Karpas-422 (cell line): ENCODE data around the gene ARHGEF19. TPM values are rescaled to one million over a fixed set of nuclear protein-coding genes. Genes with fewer than 3 reads are reported as not detected.

Source experiments
- DNase-seq: peaks from one replicate; pipeline ENCODE4 v3.0.0-alpha.2; 2015
- H2AFZ ChIP-seq: fragments of 200-600 bp; sonication (generic); 2 replicates; pipeline ENCODE4 v1.6.1; 2014; ENCODE audit warnings: antibody characterized with exemption, low read length, mixed read lengths
- H3K27ac ChIP-seq: fragments of 200-600 bp; sonication (generic); 2 replicates; pipeline ENCODE4 v1.5.1; 2014; ENCODE audit warnings: mild to moderate bottlenecking, low read length, moderate library complexity
- H3K27me3 ChIP-seq: fragments of 200-600 bp; sonication (generic); 2 replicates; pipeline ENCODE4 v1.6.1; 2014; ENCODE audit warnings: low read length, mixed read lengths
- H3K36me3 ChIP-seq: fragments of 200-600 bp; sonication (generic); 2 replicates; pipeline ENCODE4 v1.6.1; 2014; ENCODE audit warnings: low read length, mixed read lengths; ENCODE audit not compliant: insufficient read depth
- H3K4me1 ChIP-seq: fragments of 200-600 bp; sonication (generic); 2 replicates; pipeline ENCODE4 v1.6.1; 2014; ENCODE audit warnings: mild to moderate bottlenecking, low read length, mixed read lengths
- H3K4me2 ChIP-seq: fragments of 200-600 bp; sonication (generic); 2 replicates; pipeline ENCODE4 v1.6.1; 2014; ENCODE audit warnings: low read length, low read depth, mild to moderate bottlenecking; ENCODE audit not compliant: poor library complexity, severe bottlenecking
- H3K4me3 ChIP-seq: fragments of 200-600 bp; sonication (generic); 2 replicates; pipeline ENCODE4 v1.5.1; 2014; ENCODE audit warnings: mild to moderate bottlenecking, antibody characterized with exemption, low read length, mixed read lengths
- H3K79me2 ChIP-seq: fragments of 200-600 bp; sonication (generic); 2 replicates; pipeline ENCODE4 v1.6.1; 2014; ENCODE audit warnings: mild to moderate bottlenecking, low read length, mixed read lengths
- H3K9ac ChIP-seq: fragments of 200-600 bp; sonication (generic); 2 replicates; pipeline ENCODE4 v1.6.0; 2014; ENCODE audit warnings: low read length
- H3K9me2 ChIP-seq: fragments of 200-600 bp; sonication (generic), shearing (Covaris generic); replicated peaks from 2 replicates; pipeline ENCODE4 v1.6.0; 2014; ENCODE audit warnings: mild to moderate bottlenecking, low read length, moderate library complexity; ENCODE audit not compliant: insufficient read depth
- H3K9me3 ChIP-seq: fragments of 300-700, 200-600 bp; sonication (generic); 2 replicates; pipeline ENCODE4 v1.6.1; 2014; ENCODE audit warnings: low read length, mixed read lengths
- H4K20me1 ChIP-seq: fragments of 200-600 bp; sonication (generic); 2 replicates; pipeline ENCODE4 v1.6.1; 2014; ENCODE audit warnings: mild to moderate bottlenecking, antibody characterized with exemption, low read length, low read depth; ENCODE audit not compliant: insufficient read depth
- total RNA-seq: library from RNA; depleted of rRNA; stranded (reverse); fragments of >200 nt; shearing (Covaris generic); gene quantifications from 2 replicates; pipeline ENCODE4 v1.2.3, GENCODE V29; 2014; ENCODE audit warnings: low replicate concordance

The ARHGEF19 gene
- total RNA-seq, 1 experiment from 2014 or later: 2.5 TPM

DNA sequence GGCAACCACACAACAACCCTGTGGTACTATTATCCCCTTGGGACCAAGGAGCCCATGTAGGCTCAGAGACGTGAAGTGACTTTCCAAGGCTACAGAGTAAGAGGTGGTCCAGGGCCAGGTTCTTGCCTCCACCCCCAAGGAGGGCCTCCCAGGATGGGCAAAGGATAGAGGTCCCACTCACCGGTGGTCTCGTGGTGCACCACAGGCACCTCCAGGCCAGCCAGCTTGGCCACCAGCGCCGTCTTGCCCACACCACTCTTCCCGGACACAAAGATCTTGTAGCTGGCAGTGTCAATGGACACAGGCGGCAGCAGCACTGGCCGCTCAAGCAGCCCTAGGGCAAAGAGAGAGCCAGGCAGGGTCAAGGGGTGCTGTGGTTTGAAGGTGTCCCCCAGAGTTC lies 21.0 kb upstream of the ARHGEF19 start:
- H3K9me3 ChIP-seq: no peaks in the 10 kb centered on the region
- no peaks in the 10 kb centered on the region for H3K27me3 ChIP-seq
- no peak overlapping the region for H3K4me2 ChIP-seq
- H3K4me3 ChIP-seq: no peak overlapping the region
- no peak overlapping the region for H3K27ac ChIP-seq
- H3K79me2 ChIP-seq: no peaks in the 10 kb centered on the region; the same call in 1 of the 2 replicates
- no peaks in the 10 kb centered on the region for H3K9me2 ChIP-seq
- DNase-seq: no peak
- no peaks in the 10 kb centered on the region for H4K20me1 ChIP-seq
- no peaks in the 10 kb centered on the region for H3K36me3 ChIP-seq
- peaks cover 35% of the 10 kb centered on the region for H3K4me1 ChIP-seq
- no peak overlapping the region for H3K9ac ChIP-seq
- no peak overlapping the region for H2AFZ ChIP-seq

DNA sequence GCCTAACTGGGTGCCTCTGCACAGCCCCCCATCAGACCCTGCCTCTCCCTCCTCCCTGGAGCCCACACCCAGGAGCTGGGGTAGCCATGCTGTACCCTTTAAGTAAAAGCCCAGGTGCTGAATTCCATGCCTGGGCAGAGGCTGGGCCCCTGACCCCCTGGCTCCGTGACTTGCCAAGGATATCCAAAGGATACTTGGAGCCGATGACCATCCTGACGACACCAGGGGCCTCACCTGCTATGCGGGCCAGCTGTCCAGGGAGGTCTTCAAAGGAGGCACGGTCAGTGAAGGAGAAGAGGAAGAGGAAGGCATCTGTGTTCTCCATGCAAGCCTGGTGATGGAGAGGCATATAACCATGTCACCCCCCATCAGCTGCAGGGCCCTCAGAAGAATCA lies 19.9 kb upstream of the ARHGEF19 start:
- Histone ChIP-seq H3K27me3 (no peaks in the 10 kb centered on the region), H2AFZ (no peak overlapping the region), H3K9me3 (no peaks in the 10 kb centered on the region), H4K20me1 (no peaks in the 10 kb centered on the region), H3K4me1 (peaks cover 27% of the 10 kb centered on the region), H3K27ac (no peak overlapping the region), H3K4me3 (no peak overlapping the region), H3K79me2 (no peaks in the 10 kb centered on the region; the same call in 1 of the 2 replicates), H3K9ac (no peak overlapping the region), H3K4me2 (no peak overlapping the region), H3K9me2 (no peaks in the 10 kb centered on the region), H3K36me3 (no peaks in the 10 kb centered on the region)
- no peak for DNase-seq

DNA sequence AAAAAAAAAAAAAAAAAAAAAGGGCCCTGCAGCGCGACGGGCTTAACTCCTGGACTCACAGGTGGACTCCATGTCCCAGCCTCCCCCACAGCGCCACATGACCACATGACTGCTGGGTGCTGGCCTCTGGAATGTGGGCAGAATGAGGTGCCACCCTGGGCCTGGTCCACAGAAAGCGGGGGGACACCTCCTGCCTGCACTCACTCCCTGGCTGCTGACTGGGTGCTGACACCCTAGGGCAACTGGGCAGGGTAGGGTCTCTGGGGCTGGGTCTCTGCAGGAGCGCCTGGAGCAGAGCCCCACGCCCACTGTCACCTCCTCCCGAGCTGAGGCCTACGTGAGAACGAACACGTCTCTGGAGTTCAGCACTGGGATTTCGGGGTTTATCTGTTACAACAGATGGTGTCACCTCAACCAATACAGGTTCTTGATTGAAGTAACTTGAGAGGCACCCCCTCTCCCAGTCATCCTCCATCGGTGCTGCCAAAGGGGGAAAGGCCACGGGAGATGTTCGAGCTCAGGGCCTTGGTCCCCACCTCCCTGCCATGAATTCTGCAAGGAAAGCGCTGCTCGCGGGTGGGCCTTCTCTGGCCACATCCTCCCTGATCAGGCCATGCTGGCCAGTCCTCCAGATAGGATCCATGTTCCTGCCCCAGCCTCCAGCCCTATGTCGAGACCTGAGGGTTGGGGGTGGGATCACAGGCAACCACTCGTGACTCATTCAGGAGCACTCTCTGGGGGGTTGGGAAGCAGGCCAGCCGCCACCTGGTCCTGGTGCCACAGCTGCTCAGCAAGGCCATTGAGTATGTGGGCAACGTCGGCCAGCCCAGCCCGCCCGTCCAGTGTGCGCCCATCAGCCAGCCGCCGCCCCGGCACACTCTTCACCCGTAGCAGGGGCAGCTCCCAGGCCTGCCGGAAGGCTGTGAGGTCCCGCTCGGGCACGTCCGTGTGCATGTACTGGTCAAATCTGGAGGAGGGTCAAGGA lies 19.2 kb upstream of the ARHGEF19 start:
- H3K9ac ChIP-seq: no peak overlapping the region
- no peaks in the 10 kb centered on the region for H4K20me1 ChIP-seq
- no peaks in the 10 kb centered on the region for H3K9me2 ChIP-seq
- no peak for DNase-seq
- no peak overlapping the region for H3K4me3 ChIP-seq
- H3K27me3 ChIP-seq: no peaks in the 10 kb centered on the region
- no peak overlapping the region for H3K27ac ChIP-seq
- peaks cover 26% of the 10 kb centered on the region for H3K4me1 ChIP-seq
- no peak overlapping the region for H2AFZ ChIP-seq
- H3K4me2 ChIP-seq: no peak overlapping the region
- no peaks in the 10 kb centered on the region; the same call in 1 of the 2 replicates for H3K79me2 ChIP-seq
- no peaks in the 10 kb centered on the region for H3K36me3 ChIP-seq
- no peaks in the 10 kb centered on the region for H3K9me3 ChIP-seq

DNA sequence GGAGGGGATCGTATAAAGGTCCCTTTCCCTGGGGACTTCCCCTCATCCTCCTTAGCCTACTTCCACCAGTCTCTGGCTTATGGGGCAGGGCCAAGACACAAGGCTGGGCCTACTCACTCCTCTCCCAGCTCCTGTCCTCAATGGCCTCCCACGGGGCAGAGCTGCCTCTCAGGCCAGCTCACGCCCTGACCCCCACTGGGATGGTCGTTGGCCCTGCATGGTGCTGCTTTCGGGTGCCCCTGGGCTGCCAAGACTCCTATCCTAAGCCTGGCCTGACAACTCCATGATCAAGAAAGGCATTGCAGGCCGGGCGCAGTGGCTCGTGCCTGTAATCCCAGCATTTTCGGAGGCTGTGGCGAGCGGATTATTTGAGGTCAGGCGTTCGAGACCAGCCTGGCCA lies 18.3 kb upstream of the ARHGEF19 start:
- Histone ChIP-seq H3K27ac (no peak overlapping the region), H2AFZ (no peak overlapping the region), H3K9me2 (no peaks in the 10 kb centered on the region), H3K27me3 (no peaks in the 10 kb centered on the region), H3K9me3 (no peaks in the 10 kb centered on the region), H3K4me3 (no peak overlapping the region), H3K4me1 (peaks cover 17% of the 10 kb centered on the region), H3K36me3 (no peaks in the 10 kb centered on the region), H4K20me1 (no peaks in the 10 kb centered on the region), H3K4me2 (no peak overlapping the region), H3K79me2 (no peaks in the 10 kb centered on the region; the same call in 1 of the 2 replicates), H3K9ac (no peak overlapping the region)
- no peak for DNase-seq

DNA sequence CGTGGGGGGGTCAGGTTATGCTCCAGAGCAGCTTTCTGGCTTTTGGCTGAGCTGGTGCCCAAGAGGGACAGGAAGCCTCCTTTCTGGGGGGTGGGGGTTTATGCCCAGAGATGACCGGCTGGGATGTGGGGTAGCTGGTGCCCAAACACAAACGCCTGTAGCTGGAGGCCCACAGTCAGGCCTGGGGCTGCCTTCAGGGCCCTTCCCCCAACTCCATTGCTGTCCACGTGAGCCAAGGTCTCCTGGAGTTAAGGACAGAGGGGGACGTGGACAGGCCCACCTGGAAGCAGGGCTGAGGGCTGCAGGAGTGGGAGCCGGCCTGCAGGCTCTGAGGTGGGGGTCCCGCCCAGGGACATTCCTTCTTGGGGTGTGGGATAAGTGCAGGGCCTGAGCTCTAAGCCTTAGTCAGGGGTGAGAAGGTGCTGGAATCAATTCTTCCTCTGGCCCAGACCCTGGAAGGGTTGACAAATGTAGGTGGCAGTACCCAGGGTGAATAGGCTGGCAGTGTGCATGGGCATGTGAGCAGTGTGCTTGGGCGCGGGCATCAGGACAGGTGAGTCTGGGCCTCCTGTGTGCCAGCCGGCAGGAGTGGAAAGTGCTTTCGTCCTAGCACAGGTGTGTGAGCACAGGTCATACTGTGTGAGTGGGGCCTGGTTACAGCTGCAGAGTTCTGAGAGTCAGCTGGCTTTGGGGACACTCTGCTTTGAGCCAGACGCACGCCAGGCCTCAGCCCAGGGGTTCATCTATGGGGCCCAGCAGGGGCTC lies 17.7 kb upstream of the ARHGEF19 start:
- Histone ChIP-seq H3K4me2 (peak overlapping the region; percentile 46), H3K9me3 (no peaks in the 10 kb centered on the region), H3K27ac (peak overlapping the region; percentile 59), H3K27me3 (no peaks in the 10 kb centered on the region), H3K9ac (peak overlapping the region; percentile 53), H3K4me3 (no peak overlapping the region), H3K79me2 (no peaks in the 10 kb centered on the region; the same call in 1 of the 2 replicates), H4K20me1 (no peaks in the 10 kb centered on the region), H3K9me2 (no peaks in the 10 kb centered on the region), H3K36me3 (no peaks in the 10 kb centered on the region), H2AFZ (no peak overlapping the region; the same call in 1 of the 2 replicates), H3K4me1 (peaks cover 17% of the 10 kb centered on the region)
- no peak for DNase-seq

DNA sequence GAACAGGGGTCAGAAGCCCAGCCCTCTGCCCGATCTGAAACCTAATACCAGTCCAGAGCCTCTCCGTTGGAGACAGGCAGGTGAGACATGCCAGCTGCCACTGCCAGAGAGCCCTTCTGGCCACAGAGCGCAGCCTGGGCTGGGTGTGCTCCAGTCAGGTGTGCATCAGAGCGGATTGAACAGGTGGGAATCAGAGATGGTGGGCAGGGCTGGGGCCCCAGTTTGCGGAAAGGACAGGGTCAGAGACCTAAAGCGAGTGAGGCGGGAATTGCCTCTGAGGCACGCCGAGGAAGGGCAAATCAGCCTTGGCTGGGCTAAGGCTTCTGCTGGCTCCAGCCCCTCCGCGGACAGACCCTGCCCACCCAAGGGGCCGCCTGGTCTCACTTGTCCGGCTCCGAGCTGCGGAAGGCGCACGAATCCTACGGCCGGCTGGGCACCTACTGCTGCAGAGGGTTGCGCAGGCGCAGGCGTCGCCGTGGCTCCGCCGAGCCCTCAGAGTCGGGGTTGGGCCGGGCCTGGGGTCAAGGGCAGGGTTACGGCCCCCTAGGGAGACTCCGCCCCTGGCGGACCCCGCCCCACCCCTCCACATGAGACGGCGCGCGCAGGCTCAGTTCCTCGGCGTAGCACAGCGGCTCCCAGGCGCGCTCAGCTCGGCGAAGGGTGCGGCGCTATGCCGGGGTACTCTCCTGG lies 14.2 kb upstream of the ARHGEF19 start:
- Histone ChIP-seq H3K4me3 (no peak overlapping the region), H4K20me1 (no peaks in the 10 kb centered on the region), H3K4me1 (peaks cover 17% of the 10 kb centered on the region), H3K9me2 (no peaks in the 10 kb centered on the region), H2AFZ (no peak overlapping the region), H3K27ac (no peak overlapping the region), H3K27me3 (no peaks in the 10 kb centered on the region), H3K9me3 (no peaks in the 10 kb centered on the region), H3K36me3 (no peaks in the 10 kb centered on the region), H3K4me2 (no peak overlapping the region), H3K79me2 (no peaks in the 10 kb centered on the region), H3K9ac (no peak overlapping the region)
- DNase-seq: no peak

DNA sequence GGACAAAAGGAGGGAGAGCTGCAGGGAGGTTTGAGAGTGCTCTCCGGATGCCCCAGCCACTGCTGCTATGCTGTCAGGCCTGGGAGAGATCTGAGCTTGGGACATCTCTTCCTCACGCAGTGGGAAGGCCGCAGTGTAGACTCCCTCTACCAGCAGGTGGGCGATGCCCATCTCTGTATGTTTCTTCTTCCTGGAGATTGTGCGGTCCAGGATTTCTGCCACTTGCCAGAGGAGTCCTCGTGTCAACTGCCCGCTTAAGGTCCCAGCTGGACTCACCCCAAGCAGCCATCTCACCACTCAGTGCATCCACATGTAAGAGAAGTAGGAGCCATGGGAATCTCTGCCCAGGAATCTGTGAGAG lies 13.7 kb upstream of the ARHGEF19 start:
- Histone ChIP-seq H3K4me3 (no peak overlapping the region), H3K27ac (no peak overlapping the region), H3K79me2 (no peaks in the 10 kb centered on the region), H4K20me1 (no peaks in the 10 kb centered on the region), H2AFZ (no peak overlapping the region), H3K27me3 (no peaks in the 10 kb centered on the region), H3K4me1 (peaks cover 17% of the 10 kb centered on the region), H3K9me3 (no peaks in the 10 kb centered on the region), H3K9ac (no peak overlapping the region), H3K36me3 (no peaks in the 10 kb centered on the region), H3K4me2 (no peak overlapping the region), H3K9me2 (no peaks in the 10 kb centered on the region)
- no peak for DNase-seq

DNA sequence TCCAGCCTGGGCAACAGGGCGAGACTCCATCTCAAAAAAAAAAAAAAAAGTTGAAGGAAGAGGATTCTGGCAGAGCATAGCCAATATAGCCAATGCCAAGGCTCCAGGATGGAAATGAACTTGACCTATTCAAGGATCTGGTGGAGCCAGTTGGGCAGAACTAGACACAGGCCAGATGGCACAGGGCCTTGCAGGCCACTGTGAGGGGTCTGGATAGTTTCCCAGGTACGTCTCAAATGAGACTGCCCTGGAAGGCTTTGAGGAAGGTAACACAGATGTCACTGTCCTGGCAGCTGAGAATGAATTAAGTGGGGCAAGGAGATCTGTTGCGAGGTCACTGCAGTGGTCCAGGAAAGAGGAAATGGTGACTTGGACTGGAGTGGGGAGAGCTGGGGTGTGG lies 12.0 kb upstream of the ARHGEF19 start:
- Histone ChIP-seq H3K27ac (no peak overlapping the region), H2AFZ (no peak overlapping the region), H3K4me1 (peaks cover 4% of the 10 kb centered on the region), H3K79me2 (no peaks in the 10 kb centered on the region), H3K9me3 (no peaks in the 10 kb centered on the region), H4K20me1 (no peaks in the 10 kb centered on the region), H3K36me3 (no peaks in the 10 kb centered on the region), H3K9me2 (no peaks in the 10 kb centered on the region), H3K4me3 (no peak overlapping the region), H3K27me3 (no peaks in the 10 kb centered on the region), H3K4me2 (no peak overlapping the region), H3K9ac (no peak overlapping the region)
- no peak for DNase-seq
